K562 (cell line): ENCODE data around the gene AIMP2. TPM values are rescaled to one million over a fixed set of nuclear protein-coding genes. Genes with fewer than 3 reads are reported as not detected.
A peak's percentile ranks its signal among the peaks of the same experiment; 100 is the strongest.

Experiments used
- NR2C1 ChIP-seq, 2 experiments: fragments of 450-650 bp; IDR thresholded peaks; 2 replicates each; pipeline ENCODE4 v1.6.1; 2017; ENCODE audit warnings: mild to moderate bottlenecking in 2 of 2, antibody characterized with exemption in 1 of 2, inconsistent platforms in 1 of 2, missing compliant biosample characterization in 1 of 2, missing genetic modification characterization in 1 of 2
- SETDB1 ChIP-seq: IDR thresholded peaks from one replicate; pipeline ENCODE4 v1.6.1; 2012; ENCODE audit warnings: low read length, control low read depth, inconsistent platforms
- TEAD1 ChIP-seq, 2 experiments: fragments of 450-650 bp in 1 of 2; sonication (generic) in 1 of 2; formaldehyde crosslinking; IDR thresholded peaks; 2 replicates each; pipeline versions ENCODE4 v1.4.0 to v1.8.0; 2020 to 2022; ENCODE audit warnings: mild to moderate bottlenecking in 2 of 2, missing genetic modification reagents in 1 of 2
- TEAD2 ChIP-seq: fragments of 450-650 bp; IDR thresholded peaks from 2 replicates; pipeline ENCODE4 v1.6.1; 2016; ENCODE audit warnings: missing genetic modification characterization, control low read depth, missing compliant biosample characterization
- ZFP36 ChIP-seq: fragments of 150-350 bp; IDR thresholded peaks from 2 replicates; pipeline ENCODE4 v1.6.1; 2018; ENCODE audit warnings: low read length, low read depth; ENCODE audit not compliant: partially characterized antibody
- ZNF766 ChIP-seq: fragments of 200-800 bp; sonication (Bioruptor generic); conservative IDR thresholded peaks from 2 replicates; pipeline ENCODE4 v1.6.1; 2016; ENCODE audit warnings: missing genetic modification characterization, missing compliant biosample characterization
- polyA plus RNA-seq, 8 experiments: library from polyadenylated mRNA; depleted of rRNA in 4 of 8; stranded (reverse) in 5 of 8; unstranded in 3 of 8; fragments of >200 nt; fragmentation: Nextera tagmentation in 2 of 8; fragmentation: Illumina TruSeq in 1 of 8; extraction: Ambion mirVana in 2 of 8; extraction: Trizol in 1 of 8; gene quantifications; 2 replicates each; pipeline versions ENCODE4 v1.2.1 to v1.2.3, GENCODE V29; 2011 to 2014; ENCODE audit warnings: inconsistent platforms in 1 of 8, missing spikeins in 1 of 8
- total RNA-seq, 7 experiments: library from RNA; depleted of rRNA in 6 of 7; stranded (reverse); fragments of >200 nt in 6 of 7; fragmentation: Illumina TruSeq in 2 of 7; extraction: Trizol in 2 of 7; gene quantifications; 2 replicates each; pipeline versions ENCODE4 v1.2.1 to v1.2.3, GENCODE V29; 2011 to 2021; ENCODE audit warnings: low replicate concordance in 1 of 7
- TF ChIP-seq, protein P1 (sequence below): sonication (generic); formaldehyde crosslinking; IDR thresholded peaks from 2 replicates; pipeline ENCODE4 v1.8.0; 2022; ENCODE audit warnings: mild to moderate bottlenecking, missing genetic modification reagents
- TF ChIP-seq, protein P2 (sequence below): fragments of 450-650 bp; IDR thresholded peaks from 2 replicates; pipeline ENCODE4 v1.6.1; 2016; ENCODE audit warnings: low read depth
- TF ChIP-seq, protein P3 (sequence below): sonication (generic); IDR thresholded peaks from 2 replicates; pipeline ENCODE4 v1.6.1; 2016
- TF ChIP-seq, protein P4 (sequence below): conservative IDR thresholded peaks from 2 replicates; pipeline ENCODE4 v1.6.1; 2011; ENCODE audit warnings: low read depth, mild to moderate bottlenecking, low read length; ENCODE audit not compliant: control insufficient read depth

Gene AIMP2
- total and polyA plus RNA-seq, 9 of the 15 experiments (the other 6 are each of a cell fraction or from before 2014, with no cell fraction given): 47.5 to 84.9 (median 63.5) TPM

DNA sequence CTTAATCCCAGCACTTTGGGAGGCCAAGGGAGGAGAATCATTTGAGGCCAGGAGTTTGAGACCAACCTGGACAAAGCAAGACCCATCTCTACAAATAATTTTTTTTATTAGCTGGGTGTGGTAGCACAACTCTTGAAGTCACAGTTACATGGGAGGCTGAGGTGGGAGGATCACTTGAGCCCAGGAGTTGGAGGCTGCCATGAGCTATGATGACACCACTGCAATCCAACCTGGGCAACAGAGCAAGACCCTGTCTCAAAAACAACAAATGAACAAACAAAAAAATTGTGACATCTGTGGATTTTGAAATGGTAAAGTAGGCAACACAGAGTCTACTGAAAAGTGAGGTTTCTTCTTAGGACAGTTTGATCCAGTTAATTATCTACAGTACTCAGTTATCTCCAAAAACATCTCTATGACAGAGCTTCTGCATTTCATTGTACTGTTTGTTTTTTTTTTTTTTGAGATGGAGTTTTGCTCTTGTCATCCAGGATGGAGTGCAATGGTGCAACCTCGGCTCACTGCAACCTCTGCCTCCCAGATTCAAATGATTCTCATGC, 18.8 kb downstream of the AIMP2 start (continued):
- TF ChIP-seq TEAD1 (CRISPR knock-in tag; IDR thresholded peaks at IDR 0.05): no peak
- TF ChIP-seq ZFP36: no peak
- TF ChIP-seq, protein P1, sequence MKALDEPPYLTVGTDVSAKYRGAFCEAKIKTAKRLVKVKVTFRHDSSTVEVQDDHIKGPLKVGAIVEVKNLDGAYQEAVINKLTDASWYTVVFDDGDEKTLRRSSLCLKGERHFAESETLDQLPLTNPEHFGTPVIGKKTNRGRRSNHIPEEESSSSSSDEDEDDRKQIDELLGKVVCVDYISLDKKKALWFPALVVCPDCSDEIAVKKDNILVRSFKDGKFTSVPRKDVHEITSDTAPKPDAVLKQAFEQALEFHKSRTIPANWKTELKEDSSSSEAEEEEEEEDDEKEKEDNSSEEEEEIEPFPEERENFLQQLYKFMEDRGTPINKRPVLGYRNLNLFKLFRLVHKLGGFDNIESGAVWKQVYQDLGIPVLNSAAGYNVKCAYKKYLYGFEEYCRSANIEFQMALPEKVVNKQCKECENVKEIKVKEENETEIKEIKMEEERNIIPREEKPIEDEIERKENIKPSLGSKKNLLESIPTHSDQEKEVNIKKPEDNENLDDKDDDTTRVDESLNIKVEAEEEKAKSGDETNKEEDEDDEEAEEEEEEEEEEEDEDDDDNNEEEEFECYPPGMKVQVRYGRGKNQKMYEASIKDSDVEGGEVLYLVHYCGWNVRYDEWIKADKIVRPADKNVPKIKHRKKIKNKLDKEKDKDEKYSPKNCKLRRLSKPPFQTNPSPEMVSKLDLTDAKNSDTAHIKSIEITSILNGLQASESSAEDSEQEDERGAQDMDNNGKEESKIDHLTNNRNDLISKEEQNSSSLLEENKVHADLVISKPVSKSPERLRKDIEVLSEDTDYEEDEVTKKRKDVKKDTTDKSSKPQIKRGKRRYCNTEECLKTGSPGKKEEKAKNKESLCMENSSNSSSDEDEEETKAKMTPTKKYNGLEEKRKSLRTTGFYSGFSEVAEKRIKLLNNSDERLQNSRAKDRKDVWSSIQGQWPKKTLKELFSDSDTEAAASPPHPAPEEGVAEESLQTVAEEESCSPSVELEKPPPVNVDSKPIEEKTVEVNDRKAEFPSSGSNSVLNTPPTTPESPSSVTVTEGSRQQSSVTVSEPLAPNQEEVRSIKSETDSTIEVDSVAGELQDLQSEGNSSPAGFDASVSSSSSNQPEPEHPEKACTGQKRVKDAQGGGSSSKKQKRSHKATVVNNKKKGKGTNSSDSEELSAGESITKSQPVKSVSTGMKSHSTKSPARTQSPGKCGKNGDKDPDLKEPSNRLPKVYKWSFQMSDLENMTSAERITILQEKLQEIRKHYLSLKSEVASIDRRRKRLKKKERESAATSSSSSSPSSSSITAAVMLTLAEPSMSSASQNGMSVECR (CRISPR knock-in tag): no peak
- TF ChIP-seq ZNF766 (CRISPR knock-in tag): peak; percentile 96
- no peak for TF ChIP-seq NR2C1 (IDR thresholded peaks at IDR 0.05)
- no peak for TF ChIP-seq NR2C1 (tag; IDR thresholded peaks at IDR 0.05)
- TF ChIP-seq, protein P2, sequence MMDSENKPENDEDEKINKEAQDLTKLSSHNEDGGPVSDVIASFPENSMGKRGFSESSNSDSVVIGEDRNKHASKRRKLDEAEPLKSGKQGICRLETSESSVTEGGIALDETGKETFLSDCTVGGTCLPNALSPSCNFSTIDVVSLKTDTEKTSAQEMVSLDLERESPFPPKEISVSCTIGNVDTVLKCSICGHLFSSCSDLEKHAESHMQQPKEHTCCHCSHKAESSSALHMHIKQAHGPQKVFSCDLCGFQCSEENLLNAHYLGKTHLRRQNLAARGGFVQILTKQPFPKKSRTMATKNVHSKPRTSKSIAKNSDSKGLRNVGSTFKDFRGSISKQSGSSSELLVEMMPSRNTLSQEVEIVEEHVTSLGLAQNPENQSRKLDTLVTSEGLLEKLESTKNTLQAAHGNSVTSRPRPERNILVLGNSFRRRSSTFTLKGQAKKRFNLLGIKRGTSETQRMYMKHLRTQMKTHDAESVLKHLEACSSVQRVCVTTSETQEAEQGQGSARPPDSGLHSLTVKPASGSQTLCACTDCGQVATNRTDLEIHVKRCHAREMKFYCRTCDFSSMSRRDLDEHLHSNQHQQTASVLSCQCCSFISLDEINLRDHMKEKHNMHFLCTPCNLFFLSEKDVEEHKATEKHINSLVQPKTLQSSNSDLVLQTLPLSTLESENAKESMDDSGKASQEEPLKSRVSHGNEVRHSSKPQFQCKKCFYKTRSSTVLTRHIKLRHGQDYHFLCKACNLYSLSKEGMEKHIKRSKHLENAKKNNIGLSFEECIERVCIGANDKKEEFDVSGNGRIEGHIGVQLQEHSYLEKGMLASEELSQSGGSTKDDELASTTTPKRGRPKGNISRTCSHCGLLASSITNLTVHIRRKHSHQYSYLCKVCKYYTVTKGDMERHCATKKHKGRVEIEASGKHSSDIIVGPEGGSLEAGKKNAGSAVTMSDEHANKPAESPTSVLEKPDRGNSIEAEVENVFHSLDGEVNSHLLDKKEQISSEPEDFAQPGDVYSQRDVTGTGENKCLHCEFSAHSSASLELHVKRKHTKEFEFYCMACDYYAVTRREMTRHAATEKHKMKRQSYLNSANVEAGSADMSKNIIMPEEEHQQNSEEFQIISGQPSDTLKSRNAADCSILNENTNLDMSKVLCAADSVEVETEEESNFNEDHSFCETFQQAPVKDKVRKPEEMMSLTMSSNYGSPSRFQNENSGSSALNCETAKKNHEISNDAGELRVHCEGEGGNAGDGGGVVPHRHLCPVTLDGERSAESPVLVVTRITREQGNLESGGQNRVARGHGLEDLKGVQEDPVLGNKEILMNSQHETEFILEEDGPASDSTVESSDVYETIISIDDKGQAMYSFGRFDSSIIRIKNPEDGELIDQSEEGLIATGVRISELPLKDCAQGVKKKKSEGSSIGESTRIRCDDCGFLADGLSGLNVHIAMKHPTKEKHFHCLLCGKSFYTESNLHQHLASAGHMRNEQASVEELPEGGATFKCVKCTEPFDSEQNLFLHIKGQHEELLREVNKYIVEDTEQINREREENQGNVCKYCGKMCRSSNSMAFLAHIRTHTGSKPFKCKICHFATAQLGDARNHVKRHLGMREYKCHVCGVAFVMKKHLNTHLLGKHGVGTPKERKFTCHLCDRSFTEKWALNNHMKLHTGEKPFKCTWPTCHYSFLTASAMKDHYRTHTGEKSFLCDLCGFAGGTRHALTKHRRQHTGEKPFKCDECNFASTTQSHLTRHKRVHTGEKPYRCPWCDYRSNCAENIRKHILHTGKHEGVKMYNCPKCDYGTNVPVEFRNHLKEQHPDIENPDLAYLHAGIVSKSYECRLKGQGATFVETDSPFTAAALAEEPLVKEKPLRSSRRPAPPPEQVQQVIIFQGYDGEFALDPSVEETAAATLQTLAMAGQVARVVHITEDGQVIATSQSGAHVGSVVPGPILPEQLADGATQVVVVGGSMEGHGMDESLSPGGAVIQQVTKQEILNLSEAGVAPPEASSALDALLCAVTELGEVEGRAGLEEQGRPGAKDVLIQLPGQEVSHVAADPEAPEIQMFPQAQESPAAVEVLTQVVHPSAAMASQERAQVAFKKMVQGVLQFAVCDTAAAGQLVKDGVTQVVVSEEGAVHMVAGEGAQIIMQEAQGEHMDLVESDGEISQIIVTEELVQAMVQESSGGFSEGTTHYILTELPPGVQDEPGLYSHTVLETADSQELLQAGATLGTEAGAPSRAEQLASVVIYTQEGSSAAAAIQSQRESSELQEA: no peak
- TF ChIP-seq TEAD2 (tag): no peak
- TF ChIP-seq, protein P3, sequence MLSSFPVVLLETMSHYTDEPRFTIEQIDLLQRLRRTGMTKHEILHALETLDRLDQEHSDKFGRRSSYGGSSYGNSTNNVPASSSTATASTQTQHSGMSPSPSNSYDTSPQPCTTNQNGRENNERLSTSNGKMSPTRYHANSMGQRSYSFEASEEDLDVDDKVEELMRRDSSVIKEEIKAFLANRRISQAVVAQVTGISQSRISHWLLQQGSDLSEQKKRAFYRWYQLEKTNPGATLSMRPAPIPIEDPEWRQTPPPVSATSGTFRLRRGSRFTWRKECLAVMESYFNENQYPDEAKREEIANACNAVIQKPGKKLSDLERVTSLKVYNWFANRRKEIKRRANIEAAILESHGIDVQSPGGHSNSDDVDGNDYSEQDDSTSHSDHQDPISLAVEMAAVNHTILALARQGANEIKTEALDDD: no peak
- TF ChIP-seq, protein P4, sequence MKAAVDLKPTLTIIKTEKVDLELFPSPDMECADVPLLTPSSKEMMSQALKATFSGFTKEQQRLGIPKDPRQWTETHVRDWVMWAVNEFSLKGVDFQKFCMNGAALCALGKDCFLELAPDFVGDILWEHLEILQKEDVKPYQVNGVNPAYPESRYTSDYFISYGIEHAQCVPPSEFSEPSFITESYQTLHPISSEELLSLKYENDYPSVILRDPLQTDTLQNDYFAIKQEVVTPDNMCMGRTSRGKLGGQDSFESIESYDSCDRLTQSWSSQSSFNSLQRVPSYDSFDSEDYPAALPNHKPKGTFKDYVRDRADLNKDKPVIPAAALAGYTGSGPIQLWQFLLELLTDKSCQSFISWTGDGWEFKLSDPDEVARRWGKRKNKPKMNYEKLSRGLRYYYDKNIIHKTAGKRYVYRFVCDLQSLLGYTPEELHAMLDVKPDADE: no peak
- TF ChIP-seq SETDB1: no peak
